Activated naive CD4-positive, alpha-beta T cell treated with anti-CD3 and anti-CD28 coated beads, Interleukin-2, amount 10 ng/mL, durations not matched to agents 7 days and 5 days (primary cell): ENCODE measurements around the gene TMCC2.
A peak's percentile ranks its signal among the peaks of the same experiment; 100 is the strongest.
"Not testable (repeated sequence)": the region's sequence is repeated elsewhere in the genome, so short reads cannot be mapped to it uniquely, and the experiment has no call there.

Source experiments
- CTCF ChIA-PET: fragments of 350-600 bp; sonication (Branson Sonifier 250); formaldehyde crosslinking; loops from one replicate; lab custom pipeline; 2021; ENCODE audit warnings: antibody characterized with exemption; lab: Charles Lee
- DNase-seq: peaks from one replicate; pipeline ENCODE4 v3.0.0-alpha.2; 2020
- H3K27ac Mint-ChIP-seq: one replicate; pipeline ENCODE4 v1.8.0; 2021; ENCODE audit warnings: mild to moderate bottlenecking, moderate library complexity, mixed read lengths
- H3K27me3 Mint-ChIP-seq: one replicate; pipeline ENCODE4 v1.8.0; 2021; ENCODE audit warnings: mild to moderate bottlenecking, mixed read lengths
- H3K36me3 Mint-ChIP-seq: one replicate; pipeline ENCODE4 v1.8.0; 2021; ENCODE audit warnings: mixed read lengths
- H3K4me1 Mint-ChIP-seq: one replicate; pipeline ENCODE4 v1.8.0; 2021; ENCODE audit warnings: mixed read lengths
- H3K4me3 Mint-ChIP-seq: one replicate; pipeline ENCODE4 v1.8.0; 2021; ENCODE audit warnings: mild to moderate bottlenecking, moderate library complexity, mixed read lengths
- H3K9me3 Mint-ChIP-seq: one replicate; pipeline ENCODE4 v1.8.0; 2021; ENCODE audit warnings: mixed read lengths

Gene TMCC2, protein sequence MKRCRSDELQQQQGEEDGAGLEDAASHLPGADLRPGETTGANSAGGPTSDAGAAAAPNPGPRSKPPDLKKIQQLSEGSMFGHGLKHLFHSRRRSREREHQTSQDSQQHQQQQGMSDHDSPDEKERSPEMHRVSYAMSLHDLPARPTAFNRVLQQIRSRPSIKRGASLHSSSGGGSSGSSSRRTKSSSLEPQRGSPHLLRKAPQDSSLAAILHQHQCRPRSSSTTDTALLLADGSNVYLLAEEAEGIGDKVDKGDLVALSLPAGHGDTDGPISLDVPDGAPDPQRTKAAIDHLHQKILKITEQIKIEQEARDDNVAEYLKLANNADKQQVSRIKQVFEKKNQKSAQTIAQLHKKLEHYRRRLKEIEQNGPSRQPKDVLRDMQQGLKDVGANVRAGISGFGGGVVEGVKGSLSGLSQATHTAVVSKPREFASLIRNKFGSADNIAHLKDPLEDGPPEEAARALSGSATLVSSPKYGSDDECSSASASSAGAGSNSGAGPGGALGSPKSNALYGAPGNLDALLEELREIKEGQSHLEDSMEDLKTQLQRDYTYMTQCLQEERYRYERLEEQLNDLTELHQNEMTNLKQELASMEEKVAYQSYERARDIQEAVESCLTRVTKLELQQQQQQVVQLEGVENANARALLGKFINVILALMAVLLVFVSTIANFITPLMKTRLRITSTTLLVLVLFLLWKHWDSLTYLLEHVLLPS

DNA sequence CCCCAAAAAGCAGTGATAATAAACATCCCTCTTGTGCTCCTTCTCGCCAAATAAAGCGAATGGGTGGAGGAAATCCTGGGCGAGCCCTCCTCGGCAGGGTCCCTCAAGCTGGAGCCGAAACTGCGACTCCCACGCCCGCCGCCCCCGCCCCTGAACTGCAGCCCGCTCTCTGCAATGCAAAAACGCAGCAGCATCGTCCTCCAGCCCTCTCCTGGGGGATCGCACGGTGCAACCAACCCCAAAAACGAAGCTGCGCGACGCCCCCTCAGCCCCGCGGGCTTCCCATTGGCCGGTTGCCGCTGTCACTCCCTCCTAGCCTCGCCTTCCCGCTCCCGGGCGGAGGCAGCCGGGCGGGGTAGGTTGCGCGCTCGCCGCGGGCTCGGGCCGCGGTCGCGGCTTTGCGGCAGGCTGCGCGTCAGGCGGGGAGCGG is at the start of gene TMCC2:
Gene TMCC2, plus strand, starts transcription at position 363 of the 430 bp plus-strand sequence. CDS start 619 bp downstream, outside the sequence.
- Mint-ChIP-seq H3K27me3 (peaks cover 50% of the 10 kb centered on the region), H3K4me3 (peak within 1 kb of the TSS; percentile 82), H3K36me3 (no peaks in the 10 kb centered on the region), H3K9me3 (no peaks in the 10 kb centered on the region), H3K27ac (peak within 1 kb of the TSS; percentile 3), H3K4me1 (peaks cover 35% of the 10 kb centered on the region)
- CTCF ChIA-PET, result interaction anchor here (0.9 to 7.8 kb wide), 11 partner anchors 8 to 252 kb away, joined by 3 to 224 read pairs (median 9); partner anchors contain the start of gene RBBP5
- peak; percentile 87 for DNase-seq

DNA sequence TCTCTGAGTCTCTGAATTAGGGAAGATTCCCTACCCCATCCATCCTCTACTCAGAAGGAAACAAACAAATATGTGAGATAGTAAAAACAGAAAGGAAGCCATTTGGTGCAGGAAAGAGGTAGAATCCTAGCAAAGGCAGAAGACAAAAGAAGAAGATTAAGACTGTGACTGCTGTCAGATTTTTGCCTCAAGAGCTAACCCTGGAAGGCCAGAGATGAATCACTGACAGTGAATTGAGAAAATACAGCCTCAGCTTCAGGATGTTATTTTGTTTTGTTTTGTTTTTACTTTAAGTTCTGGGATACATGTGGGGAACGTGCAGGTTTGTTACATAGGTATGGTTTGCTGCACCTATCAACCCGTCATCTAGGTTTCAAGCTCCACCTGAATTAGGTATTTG is 47.9 kb upstream of the TMCC2 start:
- DNase-seq, result no peak
- peaks cover 18% of the 10 kb centered on the region for H3K36me3 Mint-ChIP-seq

DNA sequence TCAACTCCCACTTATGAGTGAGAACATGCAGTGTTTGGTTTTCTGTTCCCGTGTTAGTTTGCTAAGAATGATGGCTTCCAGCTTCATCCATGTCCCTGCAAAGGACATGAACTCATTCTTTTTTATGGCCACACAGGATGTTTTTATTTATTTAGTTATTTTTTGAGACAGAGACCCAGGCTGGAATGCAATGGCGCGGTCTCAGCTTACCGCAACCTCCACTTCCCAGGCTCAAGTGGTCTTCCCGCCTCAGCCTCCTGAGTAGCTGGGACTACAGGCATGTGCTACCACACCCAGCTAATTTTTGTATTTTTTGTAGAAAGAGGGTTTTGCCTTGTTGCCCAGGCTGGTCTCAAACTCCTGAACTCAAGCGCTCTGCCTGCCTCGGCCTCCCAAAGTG is 47.4 kb upstream of the TMCC2 start:
- H3K36me3 Mint-ChIP-seq, result peaks cover 18% of the 10 kb centered on the region
- CTCF ChIA-PET, result interaction anchor here (1.1 kb wide), 1 partner anchor 39 kb away, joined by 3 read pairs; no protein-coding TSS in a partner anchor
- not testable (repeated sequence) for DNase-seq, H3K9me3 Mint-ChIP-seq, H3K27me3 Mint-ChIP-seq, H3K4me3 Mint-ChIP-seq, H3K27ac Mint-ChIP-seq
- H3K4me1 Mint-ChIP-seq, result peaks cover 28% of the 10 kb centered on the region

More for the DNA sequence above, 47.9 kb upstream of the TMCC2 start:
- H3K9me3 Mint-ChIP-seq, result no peaks in the 10 kb centered on the region
- H3K27me3 Mint-ChIP-seq, result no peaks in the 10 kb centered on the region
- CTCF ChIA-PET, result interaction anchor here (1.1 kb wide), 1 partner anchor 38 kb away, joined by 3 read pairs; no protein-coding TSS in a partner anchor
- peaks cover 27% of the 10 kb centered on the region for H3K4me1 Mint-ChIP-seq
- H3K27ac Mint-ChIP-seq, result no peak overlapping the region
- no peak overlapping the region for H3K4me3 Mint-ChIP-seq

DNA sequence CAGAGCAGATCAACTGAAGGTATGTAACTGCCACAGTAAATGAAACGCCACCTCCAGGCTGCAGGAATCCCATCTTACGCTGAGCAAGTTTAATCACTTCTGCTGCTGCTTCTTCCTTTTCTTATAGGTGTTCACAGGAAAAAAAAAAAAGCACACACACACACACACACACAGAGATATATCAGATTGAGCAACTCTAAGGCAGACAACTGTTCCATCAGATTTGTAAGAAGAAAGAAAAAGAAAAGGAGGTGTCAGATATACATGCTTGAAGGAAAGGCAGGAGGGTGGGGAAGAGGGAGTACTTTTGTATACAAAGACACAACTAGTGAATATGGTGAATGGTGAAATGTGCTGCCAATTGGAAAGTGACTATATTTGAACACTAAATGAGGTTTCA is 44.8 kb upstream of the TMCC2 start:
- H3K9me3 Mint-ChIP-seq, result no peaks in the 10 kb centered on the region
- CTCF ChIA-PET, result interaction anchor here (1.0 kb wide), 1 partner anchor 15 kb away, joined by 3 read pairs; no protein-coding TSS in a partner anchor
- peaks cover 31% of the 10 kb centered on the region for H3K36me3 Mint-ChIP-seq
- H3K4me1 Mint-ChIP-seq, result peaks cover 54% of the 10 kb centered on the region
- no peaks in the 10 kb centered on the region for H3K27me3 Mint-ChIP-seq
- no peak for DNase-seq
- no peak overlapping the region for H3K27ac Mint-ChIP-seq
- H3K4me3 Mint-ChIP-seq, result no peak overlapping the region

DNA sequence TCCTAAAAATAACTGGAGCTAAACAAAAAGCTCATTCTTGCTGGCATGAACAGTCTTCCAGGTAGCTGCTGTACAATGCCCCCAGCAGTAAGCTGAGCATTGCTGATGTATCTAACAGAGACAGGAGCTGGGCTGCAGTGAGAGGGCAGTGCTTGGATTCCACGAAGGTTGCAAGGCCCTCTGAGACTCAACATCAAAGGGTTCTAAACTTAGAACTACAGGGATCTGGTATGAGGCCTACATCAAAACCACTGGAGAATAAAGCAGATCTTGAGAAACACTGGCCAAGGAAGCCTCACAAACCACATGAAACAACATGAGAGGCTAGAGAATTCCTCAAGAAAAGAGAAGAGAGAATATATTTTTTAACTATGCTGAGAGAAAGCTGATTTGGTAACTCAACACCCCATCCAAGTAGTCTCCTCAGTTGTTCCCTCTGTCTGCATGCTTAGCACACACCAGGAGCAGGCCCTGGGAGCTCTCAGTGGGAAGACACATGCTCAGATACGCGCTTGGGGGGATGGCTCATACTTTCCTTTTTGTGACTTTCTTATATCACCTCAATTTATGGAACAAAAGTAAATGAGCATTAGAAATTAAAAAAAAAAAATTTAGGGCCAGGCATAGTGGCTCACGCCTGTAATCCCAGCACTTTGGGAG is 43.9 kb upstream of the TMCC2 start:
- H3K27me3 Mint-ChIP-seq, result no peaks in the 10 kb centered on the region
- H3K36me3 Mint-ChIP-seq, result peaks cover 32% of the 10 kb centered on the region
- CTCF ChIA-PET, result interaction anchor here (1.0 kb wide), 1 partner anchor 14 kb away, joined by 3 read pairs; no protein-coding TSS in a partner anchor
- DNase-seq, result no peak
- H3K4me3 Mint-ChIP-seq, result no peak overlapping the region
- peaks cover 56% of the 10 kb centered on the region for H3K4me1 Mint-ChIP-seq
- no peaks in the 10 kb centered on the region for H3K9me3 Mint-ChIP-seq
- H3K27ac Mint-ChIP-seq, result peak overlapping the region; percentile 15

DNA sequence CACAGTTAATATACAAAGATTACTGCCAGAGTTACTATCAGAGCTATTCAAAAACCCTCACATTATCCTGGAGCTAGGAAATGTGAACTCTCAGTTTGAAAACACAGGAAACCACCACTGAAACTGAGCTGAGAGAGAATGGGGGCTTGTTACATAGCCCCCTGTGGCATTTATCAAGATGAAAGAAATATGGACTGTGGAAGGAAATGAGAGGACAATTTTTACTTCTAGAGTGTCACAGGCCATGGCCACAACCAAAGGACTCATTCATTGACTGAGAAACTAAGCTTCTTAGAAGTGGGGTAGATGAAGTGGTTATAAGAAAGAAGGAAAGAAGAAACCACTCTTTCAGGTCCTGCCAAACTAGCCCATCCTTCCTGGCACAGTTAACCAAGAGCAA is 41.6 kb upstream of the TMCC2 start:
- CTCF ChIA-PET, result interaction anchor here (0.7 to 1.8 kb wide), 5 partner anchors 12 to 70 kb away, joined by 3 to 5 read pairs (median 4); no protein-coding TSS in a partner anchor
- no peak overlapping the region for H3K4me3 Mint-ChIP-seq

DNA sequence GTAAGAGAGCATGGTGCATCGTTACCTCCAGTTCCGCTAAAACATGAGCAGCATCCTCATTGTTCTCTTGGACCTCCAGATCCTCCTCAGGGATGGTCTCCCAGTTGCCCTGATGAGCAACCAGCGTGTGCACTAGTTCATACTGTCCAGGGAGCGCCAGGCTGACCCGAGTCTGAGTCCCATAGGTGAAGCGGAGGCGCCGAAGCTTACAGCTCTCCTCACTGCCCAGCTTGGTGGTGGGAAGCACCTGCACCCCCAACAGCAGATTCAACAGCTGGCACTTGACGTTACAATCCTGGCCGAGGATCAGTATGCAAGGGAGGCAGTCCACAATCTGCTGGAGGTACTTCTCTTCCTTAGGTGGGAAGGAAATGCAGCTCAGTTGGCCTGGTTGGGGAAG is 40.3 kb upstream of the TMCC2 start:
- no peaks in the 10 kb centered on the region for H3K9me3 Mint-ChIP-seq
- peaks cover 34% of the 10 kb centered on the region for H3K36me3 Mint-ChIP-seq
- no peak overlapping the region for H3K4me3 Mint-ChIP-seq
- H3K27me3 Mint-ChIP-seq, result no peaks in the 10 kb centered on the region
- H3K27ac Mint-ChIP-seq, result no peak overlapping the region
- H3K4me1 Mint-ChIP-seq, result peaks cover 63% of the 10 kb centered on the region
- DNase-seq, result no peak
- CTCF ChIA-PET, result interaction anchor here (0.7 to 1.8 kb wide), 3 partner anchors 12 to 73 kb away, joined by 3 to 5 read pairs (median 3); no protein-coding TSS in a partner anchor

More for the DNA sequence above, 41.6 kb upstream of the TMCC2 start:
- Mint-ChIP-seq H3K27me3 (no peaks in the 10 kb centered on the region), H3K36me3 (peaks cover 30% of the 10 kb centered on the region), H3K27ac (peak overlapping the region; percentile 56), H3K9me3 (no peaks in the 10 kb centered on the region), H3K4me1 (peaks cover 63% of the 10 kb centered on the region)
- no peak for DNase-seq

DNA sequence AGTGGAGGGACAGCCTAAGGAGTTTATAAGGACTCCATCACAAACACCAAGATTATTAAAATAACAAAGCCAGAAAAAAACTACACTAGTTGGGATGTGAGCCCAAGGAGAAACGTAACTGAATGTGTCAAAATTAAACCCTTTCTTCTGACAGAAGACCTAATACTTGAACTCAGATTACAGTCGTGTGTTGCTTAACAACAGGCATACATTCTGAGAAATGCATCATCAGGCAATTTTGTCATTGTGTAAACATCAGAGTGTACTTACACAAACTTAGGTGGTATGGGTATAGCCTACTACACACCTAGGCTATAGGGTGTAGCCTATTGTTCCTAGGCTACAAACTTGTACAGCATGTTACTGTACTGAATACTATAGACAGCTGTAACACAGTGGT is 39.6 kb upstream of the TMCC2 start:
- Mint-ChIP-seq H3K36me3 (peaks cover 29% of the 10 kb centered on the region), H3K4me3 (no peak overlapping the region), H3K27ac (no peak overlapping the region), H3K9me3 (no peaks in the 10 kb centered on the region), H3K27me3 (no peaks in the 10 kb centered on the region), H3K4me1 (peaks cover 58% of the 10 kb centered on the region)
- DNase-seq, result no peak
- CTCF ChIA-PET, result interaction anchor here (1.0 kb wide), 1 partner anchor 11 kb away, joined by 3 read pairs; no protein-coding TSS in a partner anchor

DNA sequence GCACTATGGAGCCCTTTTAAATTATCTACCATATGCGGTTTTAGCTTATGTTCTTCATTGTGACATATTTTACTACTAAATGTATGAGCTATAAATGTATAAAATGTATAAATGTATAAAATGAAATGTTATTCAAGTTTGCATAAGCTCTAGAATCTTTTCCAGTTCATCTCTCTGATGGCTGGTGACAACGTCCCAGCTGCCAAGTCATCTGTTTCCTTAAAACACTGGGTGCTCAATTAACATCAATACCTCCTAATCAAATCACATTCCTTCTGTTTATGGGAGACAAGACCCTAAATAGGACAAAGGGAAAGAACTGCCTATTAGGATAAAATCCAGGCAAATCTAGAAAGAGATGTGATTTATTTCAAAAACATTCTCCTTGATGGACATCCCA is 39.1 kb upstream of the TMCC2 start:
- Mint-ChIP-seq H3K4me3 (no peak overlapping the region), H3K9me3 (peaks cover 2% of the 10 kb centered on the region), H3K36me3 (peaks cover 25% of the 10 kb centered on the region), H3K4me1 (peaks cover 53% of the 10 kb centered on the region), H3K27ac (no peak overlapping the region), H3K27me3 (no peaks in the 10 kb centered on the region)
- DNase-seq, result no peak
- CTCF ChIA-PET, result interaction anchor here (1.0 kb wide), 1 partner anchor 11 kb away, joined by 3 read pairs; no protein-coding TSS in a partner anchor

DNA sequence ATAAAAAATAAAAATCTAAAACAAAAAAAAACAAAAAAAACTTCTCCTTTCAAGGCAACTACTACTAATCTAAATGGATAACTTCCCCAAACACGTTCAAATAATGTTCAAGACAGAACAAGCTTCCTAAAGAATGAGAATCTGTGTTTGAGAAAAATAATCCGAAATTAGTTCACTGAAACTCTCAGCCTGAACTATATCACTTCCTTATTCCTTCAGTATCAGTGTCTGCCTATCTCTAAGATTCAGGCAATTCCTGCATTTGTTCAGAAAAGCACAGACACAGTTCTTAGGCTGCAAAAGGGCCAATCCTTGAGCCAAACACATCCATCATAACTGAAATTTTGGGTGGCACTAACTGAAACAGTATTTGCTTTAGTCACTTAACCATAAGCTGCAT is 38.6 kb upstream of the TMCC2 start:
- DNase-seq, result no peak
- Mint-ChIP-seq H3K27ac (no peak overlapping the region), H3K4me3 (no peak overlapping the region), H3K27me3 (no peaks in the 10 kb centered on the region), H3K36me3 (peaks cover 25% of the 10 kb centered on the region), H3K9me3 (peaks cover 4% of the 10 kb centered on the region), H3K4me1 (peaks cover 48% of the 10 kb centered on the region)
- CTCF ChIA-PET, result interaction anchor here (1.0 kb wide), 1 partner anchor 10 kb away, joined by 3 read pairs; no protein-coding TSS in a partner anchor

DNA sequence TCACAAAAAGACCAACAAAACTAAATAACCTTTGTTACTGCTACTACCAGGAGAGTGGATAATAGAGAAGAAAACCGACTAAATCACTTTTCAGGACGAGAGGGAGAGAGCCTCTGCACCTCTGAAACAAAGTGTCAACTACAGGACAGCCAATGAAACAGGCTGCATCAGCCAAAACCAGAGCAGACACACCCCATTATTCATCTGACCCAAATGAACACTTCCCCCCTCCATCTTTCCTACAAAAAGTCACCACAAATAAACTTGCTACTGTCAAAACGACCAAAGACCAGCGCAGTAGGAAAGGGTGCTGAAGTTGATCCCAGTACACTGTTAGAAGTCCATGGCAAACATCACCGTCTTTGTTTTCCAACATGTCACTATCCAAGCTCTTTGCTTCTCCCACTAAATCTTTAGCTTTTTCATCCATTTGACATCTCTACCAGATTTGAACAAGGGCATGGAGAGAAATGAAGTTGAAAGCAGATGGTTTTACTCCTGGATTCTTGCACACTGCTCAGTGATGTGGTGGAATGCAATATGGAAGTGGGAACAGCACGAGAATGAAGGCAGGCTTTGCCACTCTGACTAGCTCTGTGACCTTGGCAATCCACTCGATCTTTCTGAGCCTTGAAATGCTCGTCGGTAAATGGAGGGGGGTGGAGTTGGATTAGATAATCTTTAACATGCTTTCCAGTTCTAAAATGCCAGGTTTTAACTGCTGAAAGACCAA is 36.7 kb upstream of the TMCC2 start:
- peaks cover 32% of the 10 kb centered on the region for H3K36me3 Mint-ChIP-seq
- peaks cover 32% of the 10 kb centered on the region for H3K4me1 Mint-ChIP-seq
- no peak overlapping the region for H3K27ac Mint-ChIP-seq
- peaks cover 5% of the 10 kb centered on the region for H3K9me3 Mint-ChIP-seq
- no peak for DNase-seq
- no peaks in the 10 kb centered on the region for H3K27me3 Mint-ChIP-seq
- no peak overlapping the region for H3K4me3 Mint-ChIP-seq
- CTCF ChIA-PET, result interaction anchor here (1.0 kb wide), 1 partner anchor 47 kb away, joined by 3 read pairs; no protein-coding TSS in a partner anchor

DNA sequence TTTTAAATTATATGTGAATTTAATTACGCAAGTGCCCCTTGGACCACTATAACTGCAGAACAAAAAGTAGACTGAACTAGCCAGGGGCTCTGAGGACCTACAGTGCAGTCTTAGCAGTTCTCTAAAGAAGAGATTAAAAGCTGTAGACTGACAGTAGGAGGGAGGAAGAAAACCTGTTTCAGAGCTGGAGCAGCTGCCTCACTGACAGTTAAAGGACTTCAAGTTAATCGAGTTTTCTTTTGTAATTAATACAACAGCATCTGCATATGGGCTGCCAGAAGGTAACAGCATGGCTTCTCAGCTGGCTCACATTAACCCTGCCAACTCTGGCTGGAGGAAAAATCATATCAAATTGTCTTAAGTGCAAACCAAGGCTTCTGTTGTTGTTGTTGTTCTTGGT is 36.1 kb upstream of the TMCC2 start:
- H3K4me1 Mint-ChIP-seq, result peaks cover 26% of the 10 kb centered on the region

DNA sequence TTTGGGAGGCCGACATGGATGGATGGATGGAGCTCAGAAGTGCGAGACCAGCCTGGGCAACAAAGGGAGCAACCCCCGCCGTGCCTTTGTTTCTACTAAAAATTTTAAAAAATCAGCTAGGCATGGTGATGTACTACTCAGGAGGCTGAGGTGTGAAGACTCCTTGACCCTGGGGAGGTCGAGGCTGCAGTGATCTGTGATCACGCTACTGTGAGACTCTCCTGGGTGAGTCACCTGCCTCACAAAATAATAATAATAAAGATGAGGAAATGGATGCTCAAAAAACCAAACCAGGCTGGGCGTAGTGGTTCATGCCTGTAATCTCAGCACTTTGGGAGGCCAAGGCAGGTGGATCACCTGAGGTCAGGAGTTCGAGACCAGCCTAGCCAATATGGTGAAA is 35.5 kb upstream of the TMCC2 start:
- H3K27me3 Mint-ChIP-seq, result no peaks in the 10 kb centered on the region
- H3K4me3 Mint-ChIP-seq, result no peak overlapping the region
- peaks cover 24% of the 10 kb centered on the region for H3K36me3 Mint-ChIP-seq
- H3K9me3 Mint-ChIP-seq, result peaks cover 5% of the 10 kb centered on the region
- peaks cover 21% of the 10 kb centered on the region for H3K4me1 Mint-ChIP-seq
- DNase-seq, result no peak
- CTCF ChIA-PET, result no interaction called here
- H3K27ac Mint-ChIP-seq, result no peak overlapping the region

More for the DNA sequence above, 36.1 kb upstream of the TMCC2 start:
- Mint-ChIP-seq H3K27me3 (no peaks in the 10 kb centered on the region), H3K27ac (no peak overlapping the region), H3K9me3 (peaks cover 5% of the 10 kb centered on the region), H3K4me3 (no peak overlapping the region), H3K36me3 (peaks cover 28% of the 10 kb centered on the region)
- no peak for DNase-seq
- CTCF ChIA-PET, result no interaction called here
